ENCODE results near the gene ELOVL7. TPM values are rescaled to one million over a fixed set of nuclear protein-coding genes. Genes with fewer than 3 reads are reported as not detected.

Gene ELOVL7
- total RNA-seq, 4 donors from 2014 or later = 2.1 to 14.3 (median 7.5) TPM

DNA sequence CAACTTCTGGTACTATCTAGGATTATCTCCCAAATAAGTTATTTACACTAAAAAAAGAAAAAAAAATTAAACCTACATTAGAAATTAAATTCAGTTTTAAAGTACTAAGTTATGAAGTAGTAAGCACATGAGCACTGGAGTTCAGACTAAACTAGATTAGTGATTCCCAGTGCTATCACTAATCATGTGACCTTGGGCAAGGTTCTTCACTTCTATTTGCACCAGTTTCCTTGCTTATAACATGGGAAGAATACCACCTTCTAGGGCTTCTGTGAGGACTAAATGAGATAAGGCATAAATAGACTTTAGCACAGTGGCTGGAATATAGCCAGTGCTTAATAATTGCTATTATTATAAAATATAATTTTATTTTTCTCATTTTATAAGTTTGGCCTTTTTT, 10.5 kb downstream of the ELOVL7 start:
- ATAC-seq (ENCODE audit: low FRiP score) = no peak
- no peak for TF ChIP-seq CTCF (IDR thresholded peaks at IDR 0.05)
- no peak for DNase-seq (ENCODE audit: low spot score)

- ATAC-seq (ENCODE audit: low FRiP score) = no peak
- no peak for DNase-seq (ENCODE audit: low spot score)
- no peak for TF ChIP-seq CTCF (IDR thresholded peaks at IDR 0.05)
Measured at GRCh38 chr5:60830581-60831127, 13.4 kb downstream of the ELOVL7 start.

- no peak for TF ChIP-seq CTCF (IDR thresholded peaks at IDR 0.05)
- ATAC-seq (ENCODE audit: low FRiP score) (no peak), DNase-seq (ENCODE audit: low spot score) (no peak)
Measured at GRCh38 chr5:60829490-60830266, 14.4 kb downstream of the ELOVL7 start.

DNA sequence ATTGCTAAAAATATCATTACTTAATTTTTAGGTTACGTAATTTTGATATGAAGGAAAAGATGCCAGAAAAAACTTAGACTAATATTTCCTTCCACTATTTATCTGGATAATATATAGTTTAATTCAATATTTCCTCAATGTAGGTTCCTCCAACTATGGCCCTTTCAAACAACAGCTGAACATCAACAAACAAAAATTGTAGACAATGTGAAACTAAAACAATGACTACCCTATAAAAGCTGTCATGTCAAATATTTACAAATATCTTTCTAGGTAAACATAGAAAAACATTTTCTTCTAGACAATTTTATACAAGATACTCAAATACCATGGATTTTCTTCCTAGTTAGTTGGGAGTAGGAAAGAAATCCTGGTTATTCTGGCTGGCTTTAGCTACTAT, 16.9 kb downstream of the ELOVL7 start:
- no peak for ATAC-seq (ENCODE audit: low FRiP score)
- no peak for TF ChIP-seq CTCF (IDR thresholded peaks at IDR 0.05)
- DNase-seq (ENCODE audit: low spot score) = no peak

GRCh38 chr5:60826653-60827052, 17.4 kb downstream of the ELOVL7 start:
- ATAC-seq (ENCODE audit: low FRiP score) = no peak
- no peak for DNase-seq (ENCODE audit: low spot score)
- no peak for TF ChIP-seq CTCF (IDR thresholded peaks at IDR 0.05)

DNA sequence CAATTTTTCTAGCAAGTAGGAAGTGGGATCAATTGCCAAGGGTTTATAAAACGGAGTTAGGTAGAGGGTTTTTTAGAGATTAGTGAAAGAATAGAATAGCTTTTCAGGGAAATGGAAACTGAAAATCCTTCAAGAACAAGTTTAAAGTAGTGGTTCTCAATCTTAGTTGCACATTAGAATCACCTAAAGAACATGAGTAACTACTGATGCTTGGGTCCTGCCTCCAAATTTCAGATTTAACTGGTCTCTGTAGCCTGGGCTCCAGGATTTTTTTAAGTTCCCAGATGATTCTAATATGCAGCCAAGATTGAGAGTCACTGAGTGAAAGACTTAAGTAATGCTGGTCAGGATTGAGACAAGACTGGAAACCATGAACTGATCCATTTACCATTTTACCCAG, 20.5 kb downstream of the ELOVL7 start:
- DNase-seq (ENCODE audit: low spot score) (no peak), ATAC-seq (ENCODE audit: low FRiP score) (no peak)
- TF ChIP-seq CTCF (IDR thresholded peaks at IDR 0.05) = no peak

GRCh38 chr5:60822285-60822556, 21.8 kb downstream of the ELOVL7 start:
- no peak for TF ChIP-seq CTCF (IDR thresholded peaks at IDR 0.05)
- no peak for DNase-seq (ENCODE audit: low spot score)
- no peak for ATAC-seq (ENCODE audit: low FRiP score)
